HK-2 (cell line): ENCODE measurements around the gene ZNF124.
"Not testable (repeated sequence)": the region's sequence is repeated elsewhere in the genome, so short reads cannot be mapped to it uniquely, and the experiment has no call there.

Experiments used
- DNase-seq: peaks from one replicate; pipeline ENCODE4 v3.0.0-alpha.2; 2018; ENCODE audit not compliant: unreplicated experiment

ZNF124 gene

GRCh38 chr1:247171875-247172563 lies at the start of gene ZNF124:
Gene ZNF124 (minus strand): TSS chr1:247172020. CDS start chr1:247171877, 143 bp downstream.
- not testable (repeated sequence) for DNase-seq

- not testable (repeated sequence) for DNase-seq
Observed at GRCh38 chr1:247220280-247220679, 48.5 kb upstream of the ZNF124 start.

- no peak for DNase-seq
Observed at GRCh38 chr1:247218121-247218651, 46.4 kb upstream of the ZNF124 start.

GRCh38 chr1:247216261-247216660 lies 44.4 kb upstream of the ZNF124 start:
- DNase-seq, result no peak

GRCh38 chr1:247212627-247213617 lies 41.1 kb upstream of the ZNF124 start:
- DNase-seq, result no peak

- DNase-seq, result no peak
Observed at GRCh38 chr1:247212012-247212411, 40.2 kb upstream of the ZNF124 start.

GRCh38 chr1:247211339-247211738 lies 39.5 kb upstream of the ZNF124 start:
- DNase-seq, result no peak

- DNase-seq, result peak; percentile 99
Observed at GRCh38 chr1:247210376-247211117, 38.7 kb upstream of the ZNF124 start.

- no peak for DNase-seq
Observed at GRCh38 chr1:247210062-247210375, 38.2 kb upstream of the ZNF124 start.

GRCh38 chr1:247209396-247209795 lies 37.6 kb upstream of the ZNF124 start:
- no peak for DNase-seq

- DNase-seq, result no peak
Observed at GRCh38 chr1:247204177-247204647, 32.4 kb upstream of the ZNF124 start.

GRCh38 chr1:247198781-247199180 lies 27.0 kb upstream of the ZNF124 start:
- no peak for DNase-seq

- no peak for DNase-seq
Observed at GRCh38 chr1:247193958-247194357, 22.1 kb upstream of the ZNF124 start.

GRCh38 chr1:247189981-247190798 lies 18.4 kb upstream of the ZNF124 start:
- DNase-seq, result no peak

GRCh38 chr1:247185667-247186066 lies 13.8 kb upstream of the ZNF124 start:
- no peak for DNase-seq

GRCh38 chr1:247184254-247184653 lies 12.4 kb upstream of the ZNF124 start:
- no peak for DNase-seq

GRCh38 chr1:247182994-247183393 lies 11.2 kb upstream of the ZNF124 start:
- DNase-seq, result no peak

GRCh38 chr1:247180581-247180980 lies 8.8 kb upstream of the ZNF124 start:
- no peak for DNase-seq

GRCh38 chr1:247177755-247178154 lies 5.9 kb upstream of the ZNF124 start:
- DNase-seq, result no peak

- no peak for DNase-seq
Observed at GRCh38 chr1:247175458-247175857, 3.6 kb upstream of the ZNF124 start.

- DNase-seq, result no peak
Observed at GRCh38 chr1:247173431-247173830, 1.6 kb upstream of the ZNF124 start.
